Lung (tissue), 12 donors: ENCODE measurements around the gene ABCG8. TPM values are rescaled to one million over a fixed set of nuclear protein-coding genes. Genes with fewer than 3 reads are reported as not detected.

ENCODE experiments used
- ATAC-seq: fragments of 200-7000 bp; cut with Tn5 transposase; one replicate; pipeline ENCODE4 v1.9.1; 2020; ENCODE audit warnings: moderate number of reproducible peaks; ENCODE audit not compliant: insufficient read depth, low FRiP score
- DNase-seq, 3 donors: peaks; one replicate each; pipeline ENCODE4 v3.0.0-alpha.2; 2013 to 2017
- H3K27ac ChIP-seq, 2 donors: one replicate each; pipeline ENCODE4 v1.5.1; 2013; ENCODE audit warnings: mild to moderate bottlenecking in 2 of 2, moderate library complexity in 2 of 2, control low read depth in 1 of 2, inconsistent platforms in 1 of 2, low read depth in 1 of 2, low read length in 1 of 2
- H3K27me3 ChIP-seq, 3 donors: one replicate each; pipeline ENCODE4 v1.5.1; 2013; ENCODE audit warnings: low read length in 2 of 3; ENCODE audit not compliant: control insufficient read depth in 3 of 3, insufficient read depth in 3 of 3
- H3K36me3 ChIP-seq, 4 donors: one replicate each; pipeline ENCODE4 v1.5.1; 2013; ENCODE audit warnings: low read length in 4 of 4, mild to moderate bottlenecking in 1 of 4, moderate library complexity in 1 of 4; ENCODE audit not compliant: control insufficient read depth in 4 of 4, insufficient read depth in 4 of 4
- H3K4me1 ChIP-seq, 5 donors: one replicate each; pipeline ENCODE4 v1.5.1; 2013; ENCODE audit warnings: low read length in 5 of 5, mild to moderate bottlenecking in 2 of 5, moderate library complexity in 1 of 5; ENCODE audit not compliant: control insufficient read depth in 5 of 5, insufficient read depth in 5 of 5
- H3K4me3 ChIP-seq: one replicate; pipeline ENCODE4 v1.5.1; 2013; ENCODE audit warnings: mild to moderate bottlenecking, control low read depth, moderate library complexity
- H3K9ac ChIP-seq, 2 donors: one replicate each; pipeline ENCODE4 v1.5.1; 2013; ENCODE audit warnings: low read length in 2 of 2, control low read depth in 1 of 2; ENCODE audit not compliant: insufficient read depth in 1 of 2
- H3K9me3 ChIP-seq, 4 donors: one replicate each; pipeline ENCODE4 v1.5.1; 2013; ENCODE audit warnings: low read length in 3 of 4, mild to moderate bottlenecking in 1 of 4, moderate library complexity in 1 of 4; ENCODE audit not compliant: control insufficient read depth in 4 of 4, insufficient read depth in 3 of 4
- WGBS, 2 donors: extraction: QIAGEN DNeasy Blood & Tissue Kit; methylation state at CpG; one replicate each; pipeline ENCODE4 v1.1.7; 2013; 5-methylcytosine and 5-hydroxymethylcytosine counted together
- polyA plus RNA-seq, 2 donors: library from polyadenylated mRNA; stranded (reverse); fragments of 200-250 nt; gene quantifications; one replicate each; pipeline ENCODE4 v1.2.1, GENCODE V29; 2013
- total RNA-seq, 2 donors: library from RNA; depleted of rRNA in 1 of 2; stranded (reverse); fragments of >200 nt in 1 of 2; gene quantifications; one replicate each; pipeline ENCODE4 v1.2.1, GENCODE V29; 2014 to 2021
- TF ChIP-seq, protein P1 (sequence below): IDR thresholded peaks from 2 replicates; pipeline ENCODE4 v1.5.1; 2012; ENCODE audit warnings: mild to moderate bottlenecking; ENCODE audit errors: control extremely low read depth, extremely low read depth
- donor health status: control.
- donor health status: control.
- donor health status: Bipolar disorder and iron deficiency.
- donor health status: healthy.
- donor health status: DM: yes; HTN: yes; CAD: no.

The ABCG8 gene
- total and polyA plus RNA-seq, 4 donors = 0.80 TPM; not detected in 3

GRCh38 chr2:43851011-43851980 is 12.5 kb downstream of the ABCG8 start:
- WGBS, 2 donors = 90 to 92% methylated on average over 20 of the region's 20 CpGs
- H3K4me1 ChIP-seq = no peaks in the 10 kb centered on the region
- no peaks in the 10 kb centered on the region for H3K27me3 ChIP-seq
- H3K36me3 ChIP-seq = no peaks in the 10 kb centered on the region
- no peaks in the 10 kb centered on the region for H3K9me3 ChIP-seq
- no peak overlapping the region for H3K9ac ChIP-seq
- no peak overlapping the region for H3K27ac ChIP-seq
- H3K4me3 ChIP-seq = no peak overlapping the region
- ATAC-seq (no peak), DNase-seq (no peak)
- TF ChIP-seq, protein P1, sequence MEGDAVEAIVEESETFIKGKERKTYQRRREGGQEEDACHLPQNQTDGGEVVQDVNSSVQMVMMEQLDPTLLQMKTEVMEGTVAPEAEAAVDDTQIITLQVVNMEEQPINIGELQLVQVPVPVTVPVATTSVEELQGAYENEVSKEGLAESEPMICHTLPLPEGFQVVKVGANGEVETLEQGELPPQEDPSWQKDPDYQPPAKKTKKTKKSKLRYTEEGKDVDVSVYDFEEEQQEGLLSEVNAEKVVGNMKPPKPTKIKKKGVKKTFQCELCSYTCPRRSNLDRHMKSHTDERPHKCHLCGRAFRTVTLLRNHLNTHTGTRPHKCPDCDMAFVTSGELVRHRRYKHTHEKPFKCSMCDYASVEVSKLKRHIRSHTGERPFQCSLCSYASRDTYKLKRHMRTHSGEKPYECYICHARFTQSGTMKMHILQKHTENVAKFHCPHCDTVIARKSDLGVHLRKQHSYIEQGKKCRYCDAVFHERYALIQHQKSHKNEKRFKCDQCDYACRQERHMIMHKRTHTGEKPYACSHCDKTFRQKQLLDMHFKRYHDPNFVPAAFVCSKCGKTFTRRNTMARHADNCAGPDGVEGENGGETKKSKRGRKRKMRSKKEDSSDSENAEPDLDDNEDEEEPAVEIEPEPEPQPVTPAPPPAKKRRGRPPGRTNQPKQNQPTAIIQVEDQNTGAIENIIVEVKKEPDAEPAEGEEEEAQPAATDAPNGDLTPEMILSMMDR = no peak

DNA sequence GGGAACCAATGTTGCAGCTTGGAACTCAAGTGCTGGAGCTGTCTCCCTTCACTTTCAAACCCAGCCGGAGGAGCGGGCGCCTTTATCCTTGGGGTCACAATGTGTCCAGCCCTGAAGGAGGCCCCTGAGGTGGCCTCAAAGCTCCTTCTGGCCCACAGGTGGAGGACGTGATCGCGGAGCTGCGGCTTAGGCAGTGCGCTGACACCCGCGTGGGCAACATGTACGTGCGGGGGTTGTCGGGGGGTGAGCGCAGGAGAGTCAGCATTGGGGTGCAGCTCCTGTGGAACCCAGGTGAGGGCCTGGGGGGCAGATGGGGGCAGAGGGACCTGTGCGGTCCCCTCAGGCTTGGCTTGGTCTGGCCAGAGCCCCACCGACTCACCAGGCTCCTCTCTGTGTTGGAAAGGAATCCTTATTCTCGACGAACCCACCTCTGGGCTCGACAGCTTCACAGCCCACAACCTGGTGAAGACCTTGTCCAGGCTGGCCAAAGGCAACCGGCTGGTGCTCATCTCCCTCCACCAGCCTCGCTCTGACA is 13.5 kb downstream of the ABCG8 start:
- Histone ChIP-seq H3K9me3 (no peaks in the 10 kb centered on the region), H3K4me3 (no peak overlapping the region), H3K9ac (no peak overlapping the region), H3K27ac (no peak overlapping the region), H3K36me3 (no peaks in the 10 kb centered on the region), H3K4me1 (no peaks in the 10 kb centered on the region), H3K27me3 (peaks cover 0 to 4% (median 0%) of the 10 kb centered on the region in 3 donors)
- TF ChIP-seq, protein P1 = no peak
- ATAC-seq (no peak), DNase-seq (no peak)
- WGBS, 2 donors = 93 to 94% methylated on average over 21 of the region's 21 CpGs

GRCh38 chr2:43853141-43854081 is 14.6 kb downstream of the ABCG8 start:
- H3K9me3 ChIP-seq = no peaks in the 10 kb centered on the region
- peaks cover 0 to 9% (median 0%) of the 10 kb centered on the region in 3 donors for H3K27me3 ChIP-seq
- no peak overlapping the region for H3K4me3 ChIP-seq
- no peaks in the 10 kb centered on the region for H3K4me1 ChIP-seq
- TF ChIP-seq, protein P1 = no peak
- no peak for ATAC-seq
- no peak overlapping the region for H3K9ac ChIP-seq
- no peak overlapping the region for H3K27ac ChIP-seq
- 74 to 93% methylated on average over 10 of the region's 10 CpGs for WGBS, 2 donors
- H3K36me3 ChIP-seq = no peaks in the 10 kb centered on the region
- DNase-seq = no peak
